Measurements from ENCODE around the gene C1orf232.

Gene C1orf232

DNA sequence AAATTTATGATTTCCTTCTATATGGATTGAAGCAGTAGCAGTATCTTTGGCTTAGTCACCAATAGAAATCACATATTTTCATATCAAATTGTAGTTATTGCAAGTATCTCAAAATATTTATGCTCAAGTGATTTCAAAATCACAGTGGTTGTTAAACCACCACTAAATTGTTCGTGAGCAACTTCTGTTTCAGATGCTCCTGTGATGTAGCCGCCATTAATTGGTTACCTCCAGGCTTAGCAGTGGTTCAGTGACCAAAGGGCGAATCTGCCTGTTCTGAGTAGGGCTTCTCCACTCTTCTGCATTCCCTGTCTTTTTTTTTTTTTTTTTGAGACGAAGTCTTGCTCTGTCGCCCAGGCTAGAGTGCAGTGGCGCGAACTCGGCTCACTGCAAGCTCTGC, 6.6 kb upstream of the C1orf232 start:
- DNase-seq = no peak

DNA sequence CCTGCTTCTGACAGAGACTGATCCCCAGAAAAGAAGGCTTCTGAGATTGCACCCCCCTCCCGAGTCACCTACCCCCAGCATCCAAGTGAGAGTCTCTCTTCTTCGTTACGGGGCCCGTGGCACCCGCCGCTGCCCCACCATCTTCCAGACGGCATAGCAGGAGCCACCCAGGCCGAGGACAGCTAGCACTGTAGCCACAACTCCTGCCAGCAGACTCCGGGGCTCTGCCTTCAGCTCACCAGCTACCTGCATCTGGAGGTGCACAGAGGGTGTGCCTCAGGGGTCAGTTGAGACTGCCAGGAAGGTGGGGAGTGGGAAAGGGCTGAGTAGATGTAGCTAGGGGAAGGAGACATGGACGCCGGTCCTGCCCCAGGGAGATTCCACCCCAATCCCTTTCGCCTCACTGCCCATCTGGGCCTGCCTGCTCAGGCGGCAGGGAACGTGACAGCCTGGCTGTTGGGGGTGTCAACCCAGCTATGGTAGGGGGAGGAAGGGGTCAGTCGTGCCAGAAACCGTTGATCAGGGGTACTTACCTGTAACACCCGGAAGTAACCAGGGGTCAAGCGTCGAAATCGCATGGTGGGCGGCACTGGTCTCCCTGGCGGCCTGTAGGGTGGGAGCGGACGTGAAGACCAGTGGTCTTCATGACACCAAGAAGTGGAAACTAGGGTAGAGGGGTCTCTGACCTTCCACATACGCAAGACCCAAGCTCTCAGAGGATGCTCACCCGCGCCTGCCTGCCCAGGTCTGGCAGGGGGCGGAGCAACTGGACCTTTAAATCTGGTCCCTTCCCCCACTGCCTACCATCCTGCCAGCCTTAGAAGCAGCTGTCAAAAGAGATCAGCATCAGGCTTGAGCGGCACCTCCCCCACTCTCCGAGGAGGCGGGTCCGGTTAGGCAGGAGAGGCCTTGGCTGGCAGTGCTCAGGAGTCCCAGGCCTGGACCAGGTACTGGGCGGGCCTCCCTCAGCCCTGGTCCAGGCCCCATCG, 2.6 kb upstream of the C1orf232 start, which contains the start of gene ZNF593OS:
Gene ZNF593OS, minus strand, starts transcription at position 749 of the 989 bp plus-strand sequence. Its CDS starts 171 bp downstream, at position 578.
- DNase-seq = no peak

DNA sequence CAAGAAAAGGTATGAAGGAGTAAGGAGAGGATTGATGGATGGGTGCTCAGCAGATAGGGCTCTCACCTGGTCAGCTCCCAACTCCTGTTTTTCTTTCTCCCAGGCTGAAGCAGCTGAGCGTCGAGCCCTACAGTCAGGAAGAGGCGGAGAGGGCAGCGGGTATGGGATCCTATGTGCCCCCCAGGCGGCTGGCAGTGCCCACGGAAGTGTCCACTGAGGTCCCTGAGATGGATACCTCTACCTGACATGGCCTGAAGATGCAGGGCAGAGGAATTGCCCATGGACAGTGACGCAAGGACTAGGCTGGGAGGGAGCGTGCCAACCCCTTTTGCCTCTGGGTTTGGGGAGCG, 1.7 kb upstream of the C1orf232 start:
- no peak for DNase-seq

DNA sequence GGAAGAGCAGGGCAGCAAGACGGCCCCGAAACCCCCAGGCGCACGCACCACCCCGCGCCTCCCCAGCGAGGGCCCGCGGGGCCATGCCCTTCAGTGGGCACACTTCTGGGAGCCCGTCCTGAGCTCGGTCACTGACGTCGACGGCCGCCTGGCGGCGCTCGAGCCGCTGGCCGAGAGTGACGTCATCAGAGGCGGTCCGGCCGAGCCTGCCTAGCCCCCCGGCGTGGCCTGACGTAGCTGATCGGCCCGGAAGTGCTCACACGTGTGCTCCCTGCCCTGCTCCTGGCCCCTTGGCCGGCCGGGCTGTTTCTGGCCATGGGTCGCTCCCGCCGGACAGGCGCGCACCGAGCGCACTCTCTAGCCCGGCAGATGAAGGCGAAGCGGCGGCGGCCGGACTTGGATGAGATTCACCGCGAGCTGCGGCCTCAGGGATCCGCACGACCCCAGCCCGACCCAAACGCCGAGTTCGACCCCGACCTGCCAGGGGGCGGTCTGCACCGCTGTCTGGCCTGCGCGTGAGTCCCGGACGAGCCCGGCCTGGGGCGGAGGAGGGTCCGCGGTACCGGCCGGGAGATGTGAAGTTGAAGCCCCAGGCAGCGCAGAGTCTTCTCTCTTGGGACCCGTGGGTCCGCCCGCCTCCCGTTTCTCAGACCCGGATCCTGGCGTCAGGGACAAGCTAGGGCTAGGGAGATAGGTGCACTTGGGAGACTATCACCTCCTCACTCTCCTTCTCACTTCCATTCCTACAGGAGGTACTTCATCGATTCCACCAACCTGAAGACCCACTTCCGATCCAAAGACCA, 1.1 kb upstream of the C1orf232 start, which contains the start of gene ZNF593:
Gene ZNF593, plus strand, starts transcription at position 240 of the 803 bp plus-strand sequence. Its CDS starts 76 bp downstream, at position 316.
- DNase-seq = peak; percentile 85

DNA sequence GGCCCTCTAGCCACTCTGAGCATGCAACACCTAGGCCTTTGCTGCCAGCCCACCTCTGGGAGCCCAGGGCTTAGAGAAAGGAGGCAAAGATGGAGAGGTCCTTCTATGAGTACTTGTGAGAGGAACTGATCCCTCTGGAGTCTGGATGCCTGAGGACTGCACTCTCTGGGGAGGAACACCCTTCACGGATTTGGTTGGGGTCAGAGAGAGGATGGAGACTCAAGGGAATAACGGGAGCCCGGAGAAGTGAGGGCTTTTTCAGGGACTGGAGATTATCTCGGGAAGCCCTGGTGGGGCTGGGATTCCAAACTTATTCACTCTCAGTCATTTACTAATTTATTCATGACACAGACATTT, 413 bp upstream of the C1orf232 start:
- no peak for DNase-seq

DNA sequence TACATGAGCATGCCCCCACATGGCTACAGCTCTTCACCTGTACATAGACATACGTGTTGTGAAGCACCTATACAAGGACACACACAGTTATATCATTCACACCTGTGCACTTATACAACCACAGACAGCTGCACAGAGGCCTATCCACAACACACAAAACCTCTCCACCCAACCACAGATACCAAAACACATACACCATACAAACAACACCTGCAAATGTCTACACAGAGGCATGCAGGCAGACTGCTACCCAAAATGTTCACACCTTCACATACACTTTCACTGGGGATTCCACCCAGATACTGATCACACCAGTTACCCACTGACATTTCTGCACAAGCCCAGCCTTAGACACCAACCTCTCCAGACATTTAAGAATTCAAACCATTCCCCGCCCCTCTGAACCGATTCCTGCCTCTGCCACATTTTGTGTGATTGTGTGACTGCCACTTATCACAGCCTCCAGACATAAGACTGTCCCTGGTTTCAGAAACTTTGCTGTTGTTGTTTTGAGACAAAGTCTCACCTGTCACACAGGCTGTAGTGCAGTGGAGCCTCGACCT, 2.0 kb downstream of the C1orf232 start:
- no peak for DNase-seq

DNA sequence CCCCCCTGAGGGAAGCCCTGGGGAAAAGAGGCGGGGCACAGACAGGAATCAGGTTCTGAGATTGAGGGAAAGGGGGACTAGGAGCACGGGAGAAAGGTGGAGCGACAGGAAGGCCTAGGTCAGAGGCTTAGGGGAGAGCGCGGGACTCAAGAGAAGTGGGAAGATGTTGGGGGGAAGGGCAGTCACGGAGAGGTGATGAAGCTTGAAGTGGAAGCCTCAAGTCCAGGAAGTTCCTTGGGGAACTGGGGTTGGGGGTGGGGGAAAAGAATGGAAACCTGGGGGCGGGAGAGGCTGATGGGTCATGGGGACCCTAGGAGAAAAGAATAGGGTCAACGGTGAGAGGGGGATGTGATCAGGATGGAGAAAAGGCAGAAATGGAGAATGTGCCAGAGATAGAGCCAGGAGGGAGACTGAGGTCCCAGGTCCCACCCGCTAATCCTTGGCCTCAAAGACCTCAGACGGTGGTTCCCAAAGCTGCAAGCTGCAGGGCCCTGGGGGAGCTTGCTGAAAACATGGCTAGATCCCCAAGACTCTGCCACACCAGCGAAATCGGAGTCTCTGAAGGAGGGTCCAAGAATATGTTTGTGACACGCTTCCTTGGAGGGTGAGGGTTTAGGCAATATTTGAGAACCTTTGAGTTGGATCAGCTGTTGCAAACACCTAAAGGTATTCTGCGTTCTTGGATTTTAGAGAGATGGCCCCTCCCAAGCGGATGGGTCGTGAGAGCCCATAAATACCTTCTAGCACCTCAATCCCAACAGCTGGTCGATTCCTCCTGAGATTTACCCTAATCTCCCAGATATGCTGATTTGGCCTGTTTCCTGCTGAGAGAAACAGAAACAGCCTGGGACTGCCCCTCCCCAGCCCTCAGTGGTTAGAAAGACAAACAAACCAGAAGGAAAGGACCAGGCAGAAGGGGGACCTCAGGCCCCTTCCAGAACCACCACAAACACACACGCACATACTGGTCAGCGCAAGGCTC, 3.6 kb downstream of the C1orf232 start:
- no peak for DNase-seq

DNA sequence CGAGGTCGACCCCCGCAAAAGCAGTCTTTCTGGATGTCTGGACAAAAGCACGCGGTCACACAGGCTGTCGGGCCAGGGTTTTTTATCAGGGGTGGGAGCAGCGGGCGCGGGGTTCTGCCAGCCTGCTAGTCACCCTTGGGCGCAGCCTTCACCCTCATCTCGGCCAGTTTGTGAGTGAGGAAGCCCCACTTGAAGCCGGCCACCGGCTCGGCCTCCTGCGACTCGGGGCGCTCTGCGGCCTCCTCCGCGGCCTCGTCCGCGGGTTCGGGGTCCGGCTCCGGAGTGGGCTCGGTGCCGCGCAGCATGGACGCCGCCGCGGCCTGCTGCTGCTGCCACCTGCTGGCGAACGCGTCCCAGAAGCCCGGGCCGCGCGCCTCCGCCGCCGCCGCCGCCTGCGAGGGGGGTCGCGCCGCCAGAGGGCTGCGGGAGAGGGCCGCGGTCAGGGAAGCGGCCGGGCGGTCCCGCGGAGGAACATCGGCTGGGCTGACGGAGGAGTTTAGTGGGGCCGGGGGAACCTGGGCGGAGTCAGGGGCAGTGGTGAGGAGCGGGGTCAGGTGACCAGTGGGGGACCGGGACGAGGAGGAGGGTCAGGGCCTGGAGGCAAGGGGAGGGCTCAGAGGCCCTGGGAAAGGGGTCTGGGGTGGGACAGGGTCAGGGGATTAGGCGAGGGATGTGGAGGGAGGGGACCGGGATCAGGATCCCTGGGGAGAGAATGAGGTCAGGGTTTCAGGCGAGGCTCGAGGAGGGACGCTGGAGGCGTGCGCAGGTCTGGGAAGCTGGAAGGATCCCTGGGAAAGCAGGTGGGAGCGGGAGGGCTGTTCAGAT, 4.5 kb downstream of the C1orf232 start:
- DNase-seq = peak; percentile 28

DNA sequence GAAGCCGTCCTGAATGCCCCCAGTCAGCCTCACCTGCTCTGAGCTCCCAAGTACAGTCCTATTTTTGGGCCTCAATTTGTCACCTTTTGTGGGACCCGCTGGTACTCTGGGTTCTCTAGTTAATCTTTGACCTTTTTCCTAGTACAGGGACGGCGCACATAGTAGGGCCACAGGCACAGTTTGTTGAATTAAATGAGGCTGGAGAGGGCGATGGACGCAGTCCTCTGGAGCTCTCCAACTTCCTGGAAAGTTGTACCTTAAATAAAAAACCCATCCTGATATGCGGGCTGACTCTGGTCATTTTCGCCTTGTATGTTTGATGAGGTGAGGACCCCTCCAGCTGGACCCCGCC, 5.1 kb downstream of the C1orf232 start:
- DNase-seq = no peak

DNA sequence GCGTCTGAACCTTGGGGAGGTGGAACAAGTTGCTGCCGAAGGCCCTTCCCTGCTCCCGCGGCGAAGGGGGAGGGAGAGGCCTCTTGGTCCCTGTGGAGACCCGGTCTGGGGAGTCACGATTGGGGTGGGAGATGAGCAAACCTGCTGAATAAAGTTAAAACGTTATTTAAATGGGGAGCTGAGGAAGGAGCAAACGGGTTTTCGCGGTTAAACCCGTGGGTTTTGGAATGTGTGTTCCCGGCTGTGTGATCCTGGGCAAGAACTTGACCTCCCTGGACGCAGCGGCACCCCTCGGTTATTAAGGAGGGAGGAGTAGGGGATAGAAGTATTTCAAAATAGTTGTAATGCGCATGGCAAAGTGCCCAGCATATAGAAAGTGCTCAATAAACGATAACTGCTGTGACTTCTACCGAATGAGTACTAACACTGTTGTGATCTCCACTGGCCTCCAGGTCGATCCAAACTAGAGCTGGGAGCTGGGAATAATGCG, 6.5 kb downstream of the C1orf232 start:
- DNase-seq = no peak

DNA sequence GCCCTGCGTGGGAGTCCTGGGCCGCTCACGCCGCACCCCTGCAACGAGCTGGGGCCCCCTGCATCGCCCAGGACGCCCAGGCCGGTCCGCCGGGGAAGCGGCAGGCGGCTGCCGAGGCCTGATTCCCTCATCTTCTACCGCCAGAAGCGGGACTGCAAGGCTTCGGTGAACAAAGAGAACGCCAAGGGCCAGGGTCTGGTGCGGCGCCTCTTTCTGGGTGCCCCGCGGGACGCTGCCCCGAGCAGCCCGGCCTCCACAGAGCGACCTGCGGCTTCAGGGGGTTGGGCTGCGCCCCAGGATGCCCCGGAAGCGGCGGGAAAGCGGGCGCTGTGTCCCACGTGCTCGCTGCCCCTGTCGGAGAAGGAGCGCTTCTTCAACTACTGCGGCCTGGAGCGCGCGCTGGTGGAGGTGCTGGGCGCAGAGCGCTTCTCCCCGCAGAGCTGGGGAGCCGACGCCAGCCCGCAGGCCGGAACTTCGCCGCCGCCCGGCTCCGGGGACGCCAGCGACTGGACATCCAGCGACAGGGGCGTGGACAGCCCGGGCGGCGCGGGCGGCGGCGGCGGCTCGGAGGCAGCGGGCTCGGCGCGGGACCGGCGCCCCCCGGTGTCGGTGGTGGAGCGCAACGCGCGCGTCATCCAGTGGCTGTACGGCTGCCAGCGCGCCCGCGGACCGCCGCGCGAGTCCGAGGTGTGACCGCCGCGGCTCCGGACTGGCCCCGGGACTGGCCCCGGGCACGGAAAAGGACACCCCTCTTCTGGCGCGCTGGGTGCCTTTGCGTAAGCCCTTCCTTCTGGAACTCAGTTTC, 7.1 kb downstream of the C1orf232 start:
- DNase-seq = peak; percentile 55

DNA sequence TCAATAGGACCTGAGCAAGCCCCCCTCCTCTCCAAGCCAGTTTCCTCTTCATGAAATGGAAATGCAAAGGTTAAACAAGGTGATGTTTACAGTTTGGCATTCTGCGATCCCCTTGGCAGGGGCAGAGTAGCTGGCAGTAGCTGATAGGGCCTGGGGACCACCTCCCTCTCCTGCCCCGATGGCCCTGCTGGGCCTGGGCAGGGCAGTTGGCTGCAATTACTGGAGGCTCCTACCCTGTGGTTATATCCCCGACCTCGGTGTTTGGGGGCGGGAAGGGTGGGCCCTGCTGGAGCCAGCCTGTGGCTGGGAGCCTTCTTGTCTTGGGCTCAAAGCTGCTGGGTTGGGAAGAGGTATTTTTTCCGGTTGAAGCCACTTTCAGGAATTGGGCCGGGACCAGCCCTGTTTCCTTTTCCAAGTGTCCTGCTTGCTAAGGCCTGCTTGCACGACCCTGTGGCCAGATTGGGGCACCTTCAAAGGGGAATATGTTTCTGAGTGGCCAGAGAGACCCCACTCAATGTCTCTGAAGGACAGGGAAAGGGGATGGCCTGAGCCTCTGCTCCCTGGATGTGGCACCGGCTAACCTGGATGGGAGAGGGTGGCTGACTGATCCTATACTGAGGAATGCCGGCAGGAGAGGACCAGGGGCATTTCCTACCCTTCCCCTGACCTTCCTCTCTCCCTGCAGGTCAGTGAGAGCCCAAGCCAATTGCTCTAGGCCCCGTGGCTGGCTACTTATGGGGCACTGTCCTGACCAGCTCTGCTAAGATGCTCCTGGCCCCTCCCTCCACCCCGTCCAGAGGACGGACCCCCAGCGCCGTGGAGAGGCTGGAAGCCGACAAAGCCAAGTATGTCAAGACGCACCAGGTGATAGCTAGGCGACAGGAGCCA, 8.0 kb downstream of the C1orf232 start:
- DNase-seq = no peak

DNA sequence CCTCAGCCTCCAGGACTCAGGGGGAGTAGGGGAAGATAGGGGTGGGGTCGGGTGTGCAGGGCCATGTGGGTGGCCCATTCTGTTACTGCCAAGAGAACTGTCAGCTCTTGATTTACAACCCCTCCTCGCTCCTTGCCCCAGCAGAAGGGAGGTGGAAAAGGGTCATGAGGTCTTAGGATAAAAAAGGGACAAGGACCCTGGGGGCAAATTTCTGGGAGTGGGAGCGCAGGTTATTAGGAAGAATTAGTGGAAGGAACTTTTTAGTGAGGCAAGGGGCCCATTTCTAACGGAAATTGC, 9.1 kb downstream of the C1orf232 start:
- DNase-seq = no peak

DNA sequence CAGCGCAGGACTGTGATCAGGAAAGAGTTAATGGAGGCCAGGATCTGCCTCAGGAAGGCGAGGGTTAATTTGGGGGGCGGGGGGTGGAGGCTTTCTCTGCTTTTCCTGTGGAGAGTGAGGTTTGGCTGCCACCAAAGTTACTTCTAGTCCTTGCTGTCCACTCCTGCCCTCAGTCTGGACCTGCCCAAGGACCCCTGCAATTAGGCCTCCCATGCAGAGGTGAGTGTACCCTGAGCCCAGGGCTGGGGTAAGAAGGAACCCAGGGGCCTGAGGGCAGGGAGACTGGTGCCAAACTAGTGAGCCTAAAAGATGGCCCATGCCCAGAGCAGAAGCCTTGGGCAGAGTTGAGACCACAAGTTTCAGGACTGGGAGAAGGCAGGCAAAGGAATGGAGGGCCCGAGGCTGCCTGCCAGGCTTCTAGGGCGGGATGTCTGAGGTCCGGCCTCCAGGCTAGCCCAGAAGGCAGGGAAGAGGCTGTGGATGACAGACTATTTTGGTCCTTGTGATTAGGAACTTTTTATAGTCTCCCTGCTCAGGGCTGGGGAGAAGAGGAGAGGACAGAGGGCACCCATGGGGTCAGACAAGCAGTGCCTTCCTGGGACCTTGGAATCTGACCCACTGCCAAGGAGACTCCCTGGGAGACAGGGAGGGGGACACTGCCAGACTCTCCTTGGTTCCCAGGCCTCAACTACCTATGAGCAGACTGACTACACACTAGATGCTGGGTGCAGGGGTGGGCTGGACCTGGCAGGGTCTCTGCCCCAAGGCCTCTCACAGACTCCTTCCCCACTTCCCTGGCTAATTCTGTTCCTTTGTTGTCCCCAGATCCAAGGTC, 9.6 kb downstream of the C1orf232 start, which contains the start of gene FAM110D:
Gene FAM110D, plus strand, starts transcription at position 172 of the 835 bp plus-strand sequence. CDS start 2,213 bp downstream, outside the sequence.
- no peak for DNase-seq

DNA sequence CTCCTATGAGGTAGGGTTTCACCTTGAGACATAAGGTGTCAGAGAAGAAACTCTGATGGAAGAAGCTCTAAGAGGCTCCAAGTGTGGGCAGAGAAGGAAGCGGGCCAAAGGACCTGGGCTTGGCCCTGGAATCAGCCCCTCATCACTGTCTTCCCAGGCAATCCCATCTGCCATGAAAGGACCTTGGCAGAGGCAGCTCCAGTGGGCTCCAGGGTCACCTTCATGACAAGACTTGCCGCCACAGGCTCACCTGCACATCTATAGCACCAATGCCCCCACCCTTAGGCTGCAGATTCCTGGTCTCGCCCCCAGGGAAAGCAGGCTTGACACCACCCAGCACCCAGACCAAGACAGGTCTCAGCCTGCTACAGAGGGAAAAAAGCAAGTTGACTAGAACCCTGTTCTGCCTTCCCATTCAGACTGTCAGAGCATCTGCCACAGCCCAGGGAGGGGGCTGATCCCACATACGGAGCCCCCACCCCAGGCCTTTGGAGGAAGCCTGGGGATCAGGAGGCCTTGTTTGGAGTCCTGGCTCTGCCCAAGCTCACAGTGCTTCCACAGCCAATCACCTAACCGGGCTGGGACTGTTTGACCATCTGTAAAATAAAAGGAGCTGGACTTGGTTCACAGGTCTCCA, 10.4 kb downstream of the C1orf232 start:
- no peak for DNase-seq

DNA sequence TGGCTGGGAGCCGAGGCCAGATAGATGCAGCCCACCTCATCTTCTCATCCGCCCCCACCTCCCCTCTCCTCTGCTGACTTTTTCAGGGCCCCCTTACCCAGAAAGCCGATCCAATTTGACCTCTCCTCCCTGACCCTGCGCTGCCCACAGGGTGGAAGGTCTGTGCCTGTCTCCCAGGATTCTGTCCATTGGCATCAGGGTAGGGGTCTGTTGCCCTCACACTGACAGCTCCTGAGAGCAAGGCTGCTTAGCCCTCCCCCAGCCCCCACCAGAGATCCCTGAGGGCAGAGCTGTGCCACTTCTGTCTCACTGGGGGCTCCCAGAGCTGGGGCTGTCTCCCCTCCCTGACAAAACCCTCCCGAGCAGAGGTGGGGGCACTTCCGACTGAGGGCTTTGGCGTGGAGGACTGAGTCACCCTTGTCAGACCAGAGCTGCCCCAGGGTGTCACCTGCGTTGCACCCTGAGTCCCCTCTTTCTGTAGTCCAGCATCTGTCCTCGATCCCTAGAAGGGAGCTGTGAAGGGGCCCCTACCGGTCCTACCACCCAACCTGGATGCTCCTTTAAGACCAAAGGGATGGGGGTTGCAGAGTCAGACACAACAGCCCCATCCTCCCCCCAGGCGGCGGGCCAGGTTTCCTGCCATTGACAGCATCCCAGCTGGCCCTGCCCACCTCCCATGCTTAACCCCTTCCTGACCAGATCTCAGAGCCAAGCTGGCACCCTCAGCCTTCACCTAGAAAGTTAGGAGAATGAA, 12.3 kb downstream of the C1orf232 start:
- peak; percentile 33 for DNase-seq

Data from fibroblast of skin of right quadriceps (primary cell).